ENCODE results near the gene BST1. TPM values are rescaled to one million over a fixed set of nuclear protein-coding genes. Genes with fewer than 3 reads are reported as not detected.

Gene BST1
- total RNA-seq, 1 experiment from 2014 or later, result not detected

GRCh38 chr4:15674926-15675325, 27.9 kb upstream of the BST1 start:
- TF ChIP-seq, protein P1, sequence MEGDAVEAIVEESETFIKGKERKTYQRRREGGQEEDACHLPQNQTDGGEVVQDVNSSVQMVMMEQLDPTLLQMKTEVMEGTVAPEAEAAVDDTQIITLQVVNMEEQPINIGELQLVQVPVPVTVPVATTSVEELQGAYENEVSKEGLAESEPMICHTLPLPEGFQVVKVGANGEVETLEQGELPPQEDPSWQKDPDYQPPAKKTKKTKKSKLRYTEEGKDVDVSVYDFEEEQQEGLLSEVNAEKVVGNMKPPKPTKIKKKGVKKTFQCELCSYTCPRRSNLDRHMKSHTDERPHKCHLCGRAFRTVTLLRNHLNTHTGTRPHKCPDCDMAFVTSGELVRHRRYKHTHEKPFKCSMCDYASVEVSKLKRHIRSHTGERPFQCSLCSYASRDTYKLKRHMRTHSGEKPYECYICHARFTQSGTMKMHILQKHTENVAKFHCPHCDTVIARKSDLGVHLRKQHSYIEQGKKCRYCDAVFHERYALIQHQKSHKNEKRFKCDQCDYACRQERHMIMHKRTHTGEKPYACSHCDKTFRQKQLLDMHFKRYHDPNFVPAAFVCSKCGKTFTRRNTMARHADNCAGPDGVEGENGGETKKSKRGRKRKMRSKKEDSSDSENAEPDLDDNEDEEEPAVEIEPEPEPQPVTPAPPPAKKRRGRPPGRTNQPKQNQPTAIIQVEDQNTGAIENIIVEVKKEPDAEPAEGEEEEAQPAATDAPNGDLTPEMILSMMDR (conservative IDR thresholded peaks at IDR 0.05), result no peak
- Histone ChIP-seq H3K23ac (ENCODE audit: insufficient read length, low read depth, low read length) (no peak overlapping the region), H2BK5ac (ENCODE audit: insufficient read length, low read length) (no peak overlapping the region), H4K20me1 (ENCODE audit: control insufficient read depth, insufficient read depth, insufficient read length) (no peaks in the 10 kb centered on the region), H3K4me1 (ENCODE audit: insufficient read depth, low read length) (peaks cover 7% of the 10 kb centered on the region; the same call in 1 of the 2 replicates), H2BK15ac (ENCODE audit: low read depth, low read length) (no peak overlapping the region), H3K79me1 (ENCODE audit: insufficient read depth, low read depth, low read length, poor library complexity, severe bottlenecking) (peaks cover 5% of the 10 kb centered on the region), H2AFZ (ENCODE audit: low read length) (no peak overlapping the region), H3K23me2 (ENCODE audit: insufficient read length, low read depth, low read length, poor library complexity, severe bottlenecking) (no peaks in the 10 kb centered on the region), H4K5ac (ENCODE audit: insufficient read length, low read depth, low read length) (no peak overlapping the region), H3K79me2 (ENCODE audit: insufficient read depth, low read length) (peaks cover 14% of the 10 kb centered on the region), H4K8ac (replicated peaks; ENCODE audit: insufficient read length, low read depth, low read length) (no peak overlapping the region), H2BK120ac (ENCODE audit: low read depth, low read length, poor library complexity, severe bottlenecking) (no peak overlapping the region), H3K56ac (ENCODE audit: insufficient read length, low read depth, low read length) (no peak overlapping the region), H4K91ac (ENCODE audit: insufficient read length, low read depth, low read length) (no peak overlapping the region), H3K18ac (ENCODE audit: insufficient read length, low read depth, low read length) (no peak overlapping the region), H3K9ac (ENCODE audit: extremely low read depth, insufficient read length, low read length) (no peak overlapping the region), H3T11ph (ENCODE audit: low read length) (no peak overlapping the region), H3K27ac (ENCODE audit: insufficient read length, low read depth, low read length) (no peak overlapping the region), H3K14ac (ENCODE audit: insufficient read depth, low read length) (no peak overlapping the region), H3K9me3 (ENCODE audit: control insufficient read depth, low read depth, low read length) (no peaks in the 10 kb centered on the region), H3K4me2 (ENCODE audit: insufficient read depth, insufficient read length, low read length) (no peak overlapping the region), H2BK20ac (ENCODE audit: low read depth, low read length, poor library complexity, severe bottlenecking) (no peak overlapping the region), H3K4ac (ENCODE audit: low read depth, low read length) (no peak overlapping the region), H2AK5ac (ENCODE audit: insufficient read length, low read length) (no peak overlapping the region), H2BK12ac (ENCODE audit: insufficient read length, low read depth, low read length) (no peak overlapping the region), H3K27me3 (ENCODE audit: insufficient read depth, low read length) (no peaks in the 10 kb centered on the region)
- WGBS (ENCODE audit: extremely low coverage, insufficient read length, low lambda C conversion rate), result no CpG with 5 or more reads among the region's 4 CpGs
- no peak for DNase-seq
- H3K27me3 Mint-ChIP-seq (ENCODE audit: low read depth), result no peaks in the 10 kb centered on the region
- no peaks in the 10 kb centered on the region for H3K9me3 Mint-ChIP-seq
- no peak overlapping the region for H3K4me3 Mint-ChIP-seq
- H3K27ac Mint-ChIP-seq, result no peak overlapping the region; a peak in 1 of 7 replicates
- H3K4me1 Mint-ChIP-seq, result peaks cover 18 to 21% of the 10 kb centered on the region in 2 experiments
- H3K36me3 Mint-ChIP-seq (ENCODE audit: insufficient read depth in 1 of 3, low read depth in 3 of 3), result peaks cover 2 to 13% (median 10%) of the 10 kb centered on the region in 3 experiments
